Activated naive CD4-positive, alpha-beta T cell treated with Interleukin-2 at 50 U/mL for 16 hours (primary cell): Measurements from ENCODE around the gene MYO18A.
"Not testable (repeated sequence)": the region's sequence is repeated elsewhere in the genome, so short reads cannot be mapped to it uniquely, and the experiment has no call there.

Experiments
- DNase-seq: peaks from one replicate; pipeline ENCODE4 v3.0.0-alpha.2; 2020

MYO18A gene

GRCh38 chr17:29102046-29102445 is 78.2 kb downstream of the MYO18A start:
- no peak for DNase-seq

GRCh38 chr17:29100296-29100695 is 79.9 kb downstream of the MYO18A start:
- DNase-seq: no peak

- no peak for DNase-seq
Observed at GRCh38 chr17:29099527-29099926, 80.7 kb downstream of the MYO18A start.

GRCh38 chr17:29096094-29096493 is 84.1 kb downstream of the MYO18A start:
- no peak for DNase-seq

GRCh38 chr17:29095439-29095838 is 84.8 kb downstream of the MYO18A start:
- DNase-seq: no peak

- no peak for DNase-seq
Observed at GRCh38 chr17:29094101-29094708, 86.0 kb downstream of the MYO18A start.

GRCh38 chr17:29093090-29093871 is 86.9 kb downstream of the MYO18A start:
- DNase-seq: no peak

GRCh38 chr17:29091606-29092289 is 88.5 kb downstream of the MYO18A start:
- DNase-seq: no peak

- DNase-seq: no peak
Observed at GRCh38 chr17:29090750-29091605, 89.2 kb downstream of the MYO18A start.

- DNase-seq: no peak
Observed at GRCh38 chr17:29090108-29090507, 90.1 kb downstream of the MYO18A start.

GRCh38 chr17:29089601-29090044 is 90.6 kb downstream of the MYO18A start:
- no peak for DNase-seq

GRCh38 chr17:29088782-29089181 is 91.4 kb downstream of the MYO18A start:
- not testable (repeated sequence) for DNase-seq

GRCh38 chr17:29086628-29087332 is 93.4 kb downstream of the MYO18A start:
- no peak for DNase-seq

- no peak for DNase-seq
Observed at GRCh38 chr17:29085223-29085622, 95.0 kb downstream of the MYO18A start.

GRCh38 chr17:29084541-29085146 is 95.6 kb downstream of the MYO18A start:
- no peak for DNase-seq

- no peak for DNase-seq
Observed at GRCh38 chr17:29080965-29081364, 99.2 kb downstream of the MYO18A start.

- DNase-seq: no peak
Observed at GRCh38 chr17:29080323-29080722, 99.9 kb downstream of the MYO18A start.

- DNase-seq: no peak
Observed at GRCh38 chr17:29079887-29080286, 100.3 kb downstream of the MYO18A start.

- no peak for DNase-seq
Observed at GRCh38 chr17:29079433-29079832, 100.8 kb downstream of the MYO18A start.

GRCh38 chr17:29078183-29079045 is 101.8 kb downstream of the MYO18A start:
- no peak for DNase-seq

- DNase-seq: no peak
Observed at GRCh38 chr17:29077320-29077719, 102.9 kb downstream of the MYO18A start.
